Skin of body (tissue), 2 donors: ENCODE results near the gene AMPD3. TPM values are rescaled to one million over a fixed set of nuclear protein-coding genes. Genes with fewer than 3 reads are reported as not detected.

Experiments used
- DNase-seq: peaks from one replicate; lab custom pipeline; 2025; lab: John Stamatoyannopoulos, UW
- total RNA-seq: library from RNA; depleted of rRNA; stranded (reverse); fragments of >200 nt; gene quantifications from one replicate; pipeline ENCODE4 v1.2.3, GENCODE V29; 2014

Gene AMPD3
- total RNA-seq, 1 donor from 2014 or later, result 6.9 TPM

DNA sequence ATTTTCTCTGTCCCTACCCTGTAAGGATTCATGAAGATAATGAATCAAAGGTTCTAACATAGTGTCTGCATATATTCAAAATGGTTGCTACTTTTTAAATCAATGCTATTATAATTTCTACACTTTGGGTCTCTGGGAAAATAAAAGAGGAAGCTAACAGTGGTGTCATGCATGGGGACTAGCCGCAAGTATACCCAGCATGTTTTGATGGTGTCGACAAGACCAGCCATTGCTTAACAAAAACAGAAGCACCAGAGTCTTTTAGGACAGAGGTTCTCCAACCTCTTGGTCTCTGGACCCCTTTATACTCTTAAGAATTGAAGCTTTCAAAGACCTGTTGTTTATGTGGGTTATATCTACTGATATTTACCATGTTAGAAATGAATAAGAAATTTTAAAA lies 48.2 kb downstream of the AMPD3 start:
- no peak for DNase-seq

DNA sequence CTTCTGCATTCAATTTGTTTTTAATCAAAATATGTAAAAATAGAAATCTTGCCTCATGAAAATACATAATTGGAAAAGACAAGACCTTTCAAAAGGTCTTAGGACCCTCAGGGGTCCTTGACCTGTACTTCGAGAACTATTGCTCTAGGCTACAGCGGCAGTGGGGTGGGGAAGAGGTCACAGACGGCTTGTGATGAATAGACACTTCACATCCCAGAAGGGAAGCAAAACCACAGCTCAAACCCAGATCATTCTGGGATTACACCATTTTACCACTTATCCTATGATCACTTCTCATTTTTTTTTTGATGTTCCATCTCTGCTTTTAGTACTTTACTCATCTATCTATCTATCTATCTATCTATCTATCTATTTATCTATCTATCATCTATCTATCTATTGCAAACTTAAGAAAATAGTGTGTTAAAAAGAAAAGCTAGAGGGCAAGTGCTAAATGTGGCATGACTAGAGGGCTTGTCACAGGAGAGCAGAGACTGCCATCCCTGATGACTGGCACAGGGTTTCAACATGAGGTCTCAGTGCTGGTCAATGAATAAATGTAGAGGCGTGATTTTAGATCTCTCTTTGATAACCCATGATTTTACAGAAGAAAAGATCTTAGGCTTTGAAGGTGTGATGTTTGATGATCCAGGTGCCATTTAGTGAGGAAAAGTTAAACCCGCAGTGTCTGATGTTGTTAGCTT lies 48.9 kb downstream of the AMPD3 start:
- no peak for DNase-seq

DNA sequence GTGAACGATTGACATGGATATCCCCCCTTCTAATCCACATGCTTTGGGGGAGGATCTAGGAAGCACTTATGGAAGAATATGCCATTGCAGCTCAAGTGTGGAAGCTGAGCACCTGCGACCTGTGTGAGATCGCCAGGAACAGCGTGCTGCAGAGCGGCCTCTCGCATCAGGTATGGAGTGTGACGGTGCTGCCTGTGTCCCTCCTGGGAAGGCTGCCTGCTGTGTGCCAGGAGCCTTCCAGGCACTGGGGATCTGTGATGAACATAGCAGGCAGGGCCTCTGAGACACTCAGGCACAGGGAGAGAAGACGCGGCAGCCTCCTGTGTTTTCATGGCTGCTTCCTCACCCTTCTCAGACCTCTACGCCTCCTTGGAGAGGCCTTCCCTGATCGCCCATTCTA lies 49.4 kb downstream of the AMPD3 start:
- no peak for DNase-seq

DNA sequence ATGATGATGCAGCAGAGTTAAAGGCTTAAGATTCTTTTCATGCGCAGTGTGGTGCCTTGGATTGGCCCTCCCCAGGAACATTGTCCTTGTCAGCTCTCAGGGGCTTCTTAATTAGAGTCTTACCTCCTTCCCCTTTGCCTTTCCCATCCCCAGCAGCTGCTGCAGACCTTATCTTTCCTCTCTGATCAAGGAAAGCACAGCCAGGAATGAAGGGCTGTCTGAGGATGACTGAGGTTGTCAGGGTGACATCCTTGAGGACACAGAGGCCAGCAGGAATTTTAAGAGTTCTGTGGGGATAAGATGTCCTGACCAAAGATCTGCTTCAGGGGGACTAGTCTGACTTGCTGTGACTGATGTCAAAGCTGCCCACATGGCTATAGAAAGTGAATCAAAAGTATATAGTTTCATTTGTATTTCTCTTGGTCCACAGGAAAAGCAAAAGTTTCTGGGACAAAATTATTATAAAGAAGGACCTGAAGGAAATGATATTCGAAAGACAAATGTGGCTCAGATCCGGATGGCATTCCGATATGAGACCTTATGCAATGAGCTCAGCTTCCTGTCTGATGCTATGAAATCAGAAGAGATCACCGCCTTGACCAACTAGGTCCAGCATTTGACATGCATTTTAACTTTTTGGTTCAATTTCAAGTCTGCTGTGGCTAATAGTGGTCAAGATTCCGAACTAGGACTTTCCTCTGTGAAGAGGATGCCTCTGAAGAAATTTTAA lies 50.4 kb downstream of the AMPD3 start:
- DNase-seq, result no peak

DNA sequence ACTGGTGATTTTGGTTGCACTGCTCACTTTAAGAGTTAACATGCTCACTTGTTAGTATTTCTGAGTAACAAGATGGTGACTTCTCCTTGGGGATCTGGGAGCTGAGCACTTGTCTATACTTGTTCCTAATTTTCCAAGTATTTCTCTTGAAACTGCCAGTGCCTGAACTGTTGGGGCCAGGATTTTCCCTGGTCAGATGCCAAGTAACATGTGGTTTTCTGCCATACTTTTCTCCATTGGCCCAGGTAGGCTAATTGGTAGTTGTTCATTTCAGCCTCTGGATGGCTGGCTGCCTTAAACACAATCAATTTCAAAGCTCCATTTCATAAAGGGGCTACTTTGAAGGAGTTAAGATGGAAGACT lies 50.9 kb downstream of the AMPD3 start:
- DNase-seq, result no peak

DNA sequence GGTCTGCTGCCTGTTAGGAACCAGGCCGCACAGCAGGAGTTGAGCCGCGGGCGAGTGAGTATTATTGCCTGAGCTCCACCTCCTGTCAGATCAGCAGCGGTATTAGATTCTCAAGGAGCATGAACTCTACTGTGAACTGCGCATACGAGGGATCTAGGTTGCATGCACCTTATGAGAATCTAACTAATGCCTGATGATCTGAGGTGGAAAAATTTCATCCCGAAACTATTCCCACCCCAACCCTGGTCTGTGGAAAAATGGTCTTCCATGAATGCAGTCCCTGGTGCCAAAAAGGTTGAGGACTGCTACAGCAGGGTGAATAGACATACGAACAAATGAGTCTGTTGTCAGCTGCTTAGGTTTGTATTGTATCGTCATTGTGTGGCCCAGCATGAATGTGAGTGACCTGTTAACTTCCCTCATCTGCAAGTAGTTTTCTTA lies 56.1 kb downstream of the AMPD3 start:
- DNase-seq, result no peak

DNA sequence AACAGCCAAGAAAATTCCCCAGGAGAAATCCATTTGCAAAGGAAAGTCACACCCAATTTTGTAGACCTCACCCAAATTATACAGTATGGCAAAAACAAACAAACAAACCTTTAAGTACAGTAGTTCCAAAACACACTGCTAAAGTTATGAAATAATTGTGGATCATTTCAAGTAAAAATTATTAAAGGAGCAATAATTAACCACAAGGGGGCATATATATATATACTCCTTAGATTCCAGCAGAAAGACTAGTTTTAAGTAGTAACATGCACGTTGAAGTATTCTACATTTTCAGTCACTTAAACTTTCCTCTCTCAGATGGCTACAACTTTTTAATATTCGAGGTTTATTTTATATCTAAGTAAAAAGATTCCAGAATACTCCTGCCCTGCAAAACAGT lies 59.1 kb downstream of the AMPD3 start:
- DNase-seq, result no peak

DNA sequence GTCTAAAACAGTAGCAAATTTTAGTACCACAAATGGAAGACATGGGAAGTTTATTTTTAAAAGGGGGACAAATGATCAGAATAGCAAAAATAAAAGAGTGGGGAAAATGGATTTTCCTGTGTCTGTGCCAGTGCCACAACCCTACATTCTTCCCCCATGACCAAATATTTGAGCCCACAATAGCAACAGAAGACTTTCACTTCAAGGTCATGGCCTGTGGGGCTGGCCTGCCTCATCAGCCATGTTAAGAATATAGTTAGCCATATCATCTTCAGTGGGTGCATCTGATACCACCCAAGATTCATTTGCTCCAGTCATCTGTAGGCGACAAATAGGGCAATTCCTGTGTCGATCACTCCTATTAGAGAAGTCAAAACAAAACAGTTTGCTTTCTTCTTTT lies 59.6 kb downstream of the AMPD3 start:
- no peak for DNase-seq

DNA sequence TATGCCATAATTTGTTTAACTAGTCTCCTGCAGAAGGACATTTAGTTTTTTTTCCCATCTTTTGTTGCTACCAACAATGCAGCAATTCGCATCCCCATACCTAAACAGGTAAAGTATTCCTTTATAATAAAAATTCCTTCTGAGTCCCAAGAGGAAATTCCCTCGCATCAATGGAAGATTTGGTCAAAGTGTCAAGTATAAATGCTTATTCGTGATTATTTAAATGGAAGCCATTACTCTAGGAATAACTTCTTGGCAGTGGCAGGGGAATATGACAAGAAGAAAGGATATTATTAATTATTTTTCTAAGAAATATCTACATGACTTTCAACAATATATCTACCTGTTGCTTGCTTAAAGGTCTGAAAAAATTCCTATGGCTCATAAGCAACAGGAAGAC lies 60.4 kb downstream of the AMPD3 start:
- no peak for DNase-seq

DNA sequence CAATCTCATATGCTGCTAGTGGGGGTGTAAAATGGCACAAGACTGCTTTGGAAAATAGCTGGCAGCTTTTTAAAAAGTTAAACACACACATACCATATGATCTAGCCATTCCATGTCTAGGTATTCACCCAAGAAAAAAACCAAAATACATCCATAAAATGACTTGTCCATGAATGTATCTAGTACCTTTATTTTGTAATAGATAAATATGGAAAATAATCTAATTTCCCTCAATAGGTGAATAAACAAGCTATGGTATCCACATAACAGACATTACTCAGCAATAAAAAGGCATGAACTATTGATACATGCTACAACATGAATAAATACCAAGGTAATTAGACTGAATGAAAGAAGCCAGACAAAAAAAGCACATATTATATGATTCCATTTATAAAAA lies 63.1 kb downstream of the AMPD3 start:
- DNase-seq, result no peak

DNA sequence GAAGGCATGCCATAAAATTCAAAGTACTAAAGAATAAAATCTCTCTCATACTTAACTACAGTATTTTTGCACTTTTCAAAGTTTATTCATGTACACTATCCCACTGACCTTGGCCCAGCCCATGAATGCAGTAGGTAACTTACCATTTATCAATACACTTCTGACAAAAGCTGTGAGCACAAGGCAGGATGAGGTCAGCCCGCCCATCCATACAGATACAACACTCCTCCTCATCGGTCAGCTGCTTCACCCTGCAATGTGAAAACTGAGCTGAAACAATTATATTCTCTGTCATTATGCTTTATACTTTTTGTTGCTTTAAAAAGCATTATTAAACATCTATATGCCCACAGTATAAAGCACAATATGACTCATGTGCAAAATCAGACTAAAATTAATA lies 63.8 kb downstream of the AMPD3 start:
- no peak for DNase-seq

DNA sequence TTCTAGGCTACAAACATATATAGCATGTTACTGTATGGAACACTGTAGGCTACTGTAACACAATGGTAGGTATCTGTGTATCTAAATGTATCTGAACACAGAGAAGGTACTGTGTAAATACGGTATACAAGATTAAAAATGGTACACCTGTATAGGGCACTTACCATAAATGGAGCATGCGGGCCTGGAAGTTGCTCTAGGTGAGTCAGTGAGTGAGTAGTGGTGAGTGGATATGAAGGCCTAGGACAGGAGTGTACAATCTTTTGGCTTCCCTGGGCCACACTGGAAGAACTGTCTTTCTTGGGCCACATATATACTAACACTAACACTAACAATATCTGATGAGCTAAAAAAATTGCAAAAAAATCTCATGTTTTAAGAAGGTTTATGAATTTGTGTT lies 64.6 kb downstream of the AMPD3 start:
- DNase-seq, result no peak

DNA sequence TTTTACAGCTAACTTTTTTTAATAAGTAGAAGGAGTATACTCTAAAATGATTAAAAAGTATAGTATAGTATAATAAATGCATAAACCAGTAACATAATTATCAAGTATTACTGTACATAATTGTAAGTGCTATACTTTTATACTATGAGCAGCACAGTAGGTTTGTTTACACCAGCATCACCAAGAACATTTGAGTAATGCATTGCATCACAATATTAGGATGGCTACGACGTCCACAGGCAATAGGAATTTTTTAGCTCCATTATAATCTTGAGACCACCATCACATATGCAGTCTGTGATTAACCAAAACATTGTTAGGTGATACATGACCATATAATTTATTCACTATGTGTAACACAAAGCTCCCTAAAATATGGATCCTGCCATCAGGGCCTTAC lies 65.5 kb downstream of the AMPD3 start:
- no peak for DNase-seq

DNA sequence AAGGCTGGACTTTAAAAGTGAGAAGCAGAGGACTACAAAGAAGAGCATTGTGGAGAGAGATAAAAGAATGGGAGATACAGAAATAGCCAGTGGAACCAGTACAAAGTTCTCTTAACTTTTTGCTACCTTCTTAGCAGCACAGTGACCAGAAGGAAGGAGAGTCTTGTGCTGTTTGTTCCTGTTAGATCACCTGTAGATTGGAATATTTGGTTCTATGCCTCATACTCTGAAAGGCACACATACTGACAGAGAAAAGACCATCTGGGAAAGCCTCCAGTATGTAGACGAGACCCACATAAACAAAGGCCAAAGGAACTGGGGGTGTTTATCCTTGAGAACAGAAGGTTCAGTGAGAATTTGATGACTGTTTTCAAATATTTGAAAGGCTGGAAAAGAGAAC lies 67.2 kb downstream of the AMPD3 start:
- DNase-seq, result no peak

DNA sequence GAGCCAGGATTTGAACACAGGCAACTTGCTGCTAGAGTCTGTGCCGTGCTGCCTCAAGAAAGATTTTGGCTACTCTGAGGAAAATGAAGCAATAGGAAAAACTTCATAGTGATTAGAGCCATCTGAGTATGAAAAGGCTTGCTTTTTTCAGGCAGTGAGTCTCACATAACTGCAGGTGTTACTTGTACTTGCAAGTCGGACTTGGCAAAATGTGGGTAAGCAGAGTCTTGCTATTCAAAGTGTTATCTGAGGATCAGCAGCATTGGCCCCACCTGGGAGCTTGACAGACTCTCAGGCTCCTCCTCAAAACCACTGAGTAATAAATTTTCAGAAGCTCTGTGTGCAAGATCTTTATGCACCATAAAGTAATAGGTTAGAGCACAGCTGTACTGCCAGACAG lies 67.9 kb downstream of the AMPD3 start:
- DNase-seq, result no peak

DNA sequence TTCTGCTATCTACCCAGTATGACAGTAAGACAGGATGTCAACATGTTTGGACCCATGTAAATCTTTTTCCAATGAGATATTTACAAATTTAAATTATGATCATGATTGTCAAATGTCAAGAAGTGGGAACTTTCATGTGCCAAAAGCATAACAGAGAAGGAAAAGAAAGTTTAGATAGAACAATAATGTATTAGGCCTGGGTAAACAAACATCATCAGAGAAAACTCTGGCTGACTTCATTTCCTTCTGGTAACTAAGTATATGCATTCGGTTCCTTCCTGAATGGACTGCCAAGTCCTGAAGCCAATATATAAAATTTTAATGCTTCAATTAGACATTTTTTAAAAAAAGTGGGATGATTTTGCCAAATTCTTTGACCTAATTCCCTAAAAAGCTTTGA lies 69.4 kb downstream of the AMPD3 start:
- no peak for DNase-seq

DNA sequence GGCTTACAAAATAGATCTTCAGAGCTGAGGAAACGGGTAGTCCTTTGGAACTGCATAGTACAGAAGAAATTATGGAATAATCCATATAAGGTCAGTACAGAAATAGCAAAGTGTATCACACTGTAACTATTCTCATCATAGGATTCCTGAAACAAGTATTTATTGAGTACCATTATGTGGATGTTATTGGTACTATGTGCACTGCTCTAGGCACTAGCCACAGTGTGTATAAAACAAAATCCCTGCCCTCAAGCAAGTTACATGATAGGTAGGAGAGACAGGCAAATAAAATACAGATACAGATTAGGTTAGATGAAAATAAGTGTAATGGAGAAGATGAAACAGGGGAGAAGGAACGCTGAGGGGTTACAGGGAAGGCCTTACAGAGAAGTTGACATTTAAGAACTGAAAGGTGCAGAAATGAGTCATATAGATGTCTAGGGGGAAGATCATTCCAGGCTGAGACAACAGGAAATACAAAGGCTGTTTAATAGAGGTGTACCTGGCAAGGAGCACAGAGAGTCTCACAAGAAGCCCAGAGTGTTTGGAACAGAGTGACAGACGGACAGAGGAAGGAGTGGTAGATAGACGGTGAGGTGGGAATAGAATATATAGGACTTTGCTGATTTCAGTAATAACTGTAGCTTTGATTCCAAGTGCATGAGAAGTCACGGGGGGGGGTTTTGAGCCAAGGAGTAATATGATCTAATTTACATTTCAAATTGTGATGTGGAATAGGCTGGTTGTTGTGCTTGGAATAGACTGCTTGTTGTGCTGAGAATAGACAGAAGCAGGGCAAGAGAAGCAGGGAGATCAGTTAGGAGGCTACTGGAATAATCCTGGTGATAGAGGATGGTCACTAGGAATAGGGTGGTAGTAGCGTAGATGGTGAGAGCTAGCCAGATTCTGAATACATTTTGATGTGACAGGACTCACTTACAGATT lies 72.2 kb downstream of the AMPD3 start:
- DNase-seq, result no peak

DNA sequence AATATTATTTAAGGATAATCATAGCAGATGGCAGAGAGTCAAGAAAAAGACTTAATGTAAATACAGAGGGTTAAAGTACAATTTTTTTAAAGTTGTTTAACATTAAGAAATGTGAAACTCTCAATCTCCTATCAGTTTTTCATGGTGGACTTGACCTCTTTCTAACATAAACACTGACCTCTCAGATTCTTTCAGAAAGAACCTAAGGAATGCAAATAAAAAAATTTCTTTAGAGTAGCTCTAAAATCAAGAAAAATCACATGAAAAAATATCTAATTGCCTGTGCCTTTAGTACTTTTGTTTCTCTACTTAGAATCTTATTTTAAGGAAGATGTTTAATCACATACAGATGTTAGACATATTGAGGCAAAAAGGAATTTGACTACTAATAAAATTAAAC lies 73.1 kb downstream of the AMPD3 start:
- DNase-seq, result no peak

DNA sequence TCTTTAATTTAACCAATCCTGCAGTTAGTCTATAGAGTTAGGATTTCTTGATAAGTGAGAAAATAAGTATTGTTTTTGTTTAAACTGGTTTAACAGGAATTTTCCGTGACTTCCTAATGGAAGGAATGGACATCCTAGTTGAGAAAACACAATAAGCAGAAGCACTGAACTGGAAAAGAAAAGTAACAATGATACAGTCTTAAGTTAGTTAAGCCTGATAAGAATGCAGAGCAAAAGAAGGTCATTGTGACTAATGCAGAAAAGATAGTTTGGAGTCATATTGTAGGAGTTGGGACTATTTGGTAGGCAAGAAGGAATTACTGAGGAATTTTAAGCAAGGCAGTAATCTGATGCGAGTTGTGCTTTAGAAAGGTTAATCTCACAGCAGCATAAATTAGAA lies 74.2 kb downstream of the AMPD3 start:
- no peak for DNase-seq

DNA sequence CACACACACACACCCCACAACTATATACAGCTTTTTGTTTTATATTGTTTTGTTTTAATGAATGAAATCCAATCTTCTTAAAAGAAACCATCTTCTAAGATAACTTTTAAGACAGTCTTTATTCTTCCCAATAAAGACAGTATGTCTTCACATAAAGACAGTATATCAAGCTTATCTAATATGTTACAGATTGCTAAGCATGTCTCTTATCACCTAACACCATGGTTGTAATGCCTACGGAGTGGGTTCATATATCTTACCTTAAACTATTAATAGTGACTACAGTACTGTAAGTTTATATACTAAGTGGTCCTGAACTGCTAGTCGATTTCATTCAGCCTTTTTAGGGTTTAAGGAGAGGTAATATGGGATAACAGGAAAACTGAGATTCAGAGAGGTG lies 77.5 kb downstream of the AMPD3 start:
- no peak for DNase-seq

DNA sequence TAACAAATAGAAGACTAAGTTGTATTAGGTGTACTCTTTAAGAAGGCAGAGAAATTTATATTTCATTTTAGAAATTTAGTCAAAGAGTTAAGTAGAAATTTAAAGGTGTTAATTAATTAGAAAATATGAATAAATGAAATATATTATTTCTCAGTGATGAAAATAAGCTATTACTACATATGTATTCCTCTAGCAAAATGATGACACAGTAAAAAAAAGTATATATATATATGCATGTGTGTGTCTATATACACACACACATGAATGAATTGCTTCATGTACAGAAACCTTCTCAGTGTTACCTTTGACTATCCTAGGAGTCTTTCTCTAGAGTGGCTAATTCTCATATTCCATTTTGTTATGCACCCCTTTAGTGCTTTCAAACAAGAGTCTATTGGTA lies 78.3 kb downstream of the AMPD3 start:
- no peak for DNase-seq

DNA sequence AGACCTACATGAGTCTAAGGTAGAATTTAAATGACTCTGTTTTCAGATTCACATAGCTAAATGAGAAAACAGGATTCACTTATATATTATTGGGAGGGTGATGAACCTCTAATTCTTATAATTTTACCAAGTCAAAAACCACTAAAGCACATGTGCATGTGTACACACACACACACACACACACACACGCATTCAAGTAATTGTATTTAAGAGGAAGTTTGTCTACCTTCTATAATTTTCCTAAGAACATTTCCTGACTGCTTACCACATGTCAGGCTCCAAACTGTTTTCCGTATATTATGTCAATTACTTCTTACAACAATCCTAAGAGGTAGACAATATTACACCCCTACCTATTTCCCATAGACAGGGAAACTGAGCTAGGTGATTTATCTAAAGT lies 79.3 kb downstream of the AMPD3 start:
- DNase-seq, result no peak
